Activated CD4-positive, alpha-beta T cell treated with anti-CD3 and anti-CD28 coated beads, Interleukin-2, amount 10 ng/mL, durations not matched to agents 24 days and 14 days (primary cell): Measurements from ENCODE around the gene EFCC1. TPM values are rescaled to one million over a fixed set of nuclear protein-coding genes. Genes with fewer than 3 reads are reported as not detected.

Source experiments
- DNase-seq: peaks from one replicate; pipeline ENCODE4 v3.0.0; 2022
- H3K27ac Mint-ChIP-seq: one replicate; pipeline ENCODE4 v1.8.0; 2022; ENCODE audit warnings: mild to moderate bottlenecking, mixed read lengths
- H3K27me3 Mint-ChIP-seq: one replicate; pipeline ENCODE4 v1.8.0; 2022; ENCODE audit warnings: mixed read lengths
- H3K36me3 Mint-ChIP-seq: one replicate; pipeline ENCODE4 v1.8.0; 2022; ENCODE audit warnings: low read depth, mild to moderate bottlenecking, mixed read lengths
- H3K4me1 Mint-ChIP-seq: one replicate; pipeline ENCODE4 v1.8.0; 2021; ENCODE audit warnings: mixed read lengths
- H3K4me3 Mint-ChIP-seq: one replicate; pipeline ENCODE4 v1.8.0; 2022; ENCODE audit warnings: mild to moderate bottlenecking, moderate library complexity, mixed read lengths
- H3K9me3 Mint-ChIP-seq: one replicate; pipeline ENCODE4 v1.8.0; 2021; ENCODE audit warnings: mixed read lengths
- intact Hi-C: fragments of 100-400 bp; cut with micrococcal nuclease; formaldehyde crosslinking; loops from one replicate; pipeline ENCODE4 v1.15.1; 2023
- total RNA-seq: library from RNA; stranded (reverse); gene quantifications from 2 replicates; pipeline ENCODE4 v1.2.3, GENCODE V29; 2022

The EFCC1 gene
- total RNA-seq, 1 donor from 2014 or later, result 0.37 TPM

DNA sequence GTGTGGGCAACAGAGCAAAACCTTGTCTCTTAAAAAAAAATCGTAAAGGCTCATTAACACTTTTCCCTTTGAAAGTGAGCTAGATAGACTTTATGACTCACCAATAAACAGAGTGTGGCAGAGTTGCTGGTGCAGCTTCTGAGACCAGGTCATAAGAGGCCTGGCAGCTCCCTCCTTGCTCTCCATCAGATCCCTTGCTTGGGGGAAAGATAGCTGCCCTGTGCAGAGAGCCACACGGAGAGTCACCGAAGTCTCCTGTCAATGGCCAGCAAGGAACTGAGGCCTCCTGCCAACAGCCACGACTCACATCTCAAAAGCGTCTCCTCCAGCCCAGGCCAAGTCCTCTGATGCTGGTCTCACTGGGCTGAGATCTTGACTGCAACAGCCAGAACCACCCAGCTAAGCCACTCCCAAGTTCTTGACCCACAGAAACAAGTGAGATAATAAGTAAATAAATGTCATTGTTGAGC lies 50.8 kb downstream of the EFCC1 start:
- no peak overlapping the region for H3K27ac Mint-ChIP-seq
- intact Hi-C loops, result loop anchor here (2.0 kb wide), 1 partner anchor 69 kb away; the partner anchor contains the start of gene RAB43

DNA sequence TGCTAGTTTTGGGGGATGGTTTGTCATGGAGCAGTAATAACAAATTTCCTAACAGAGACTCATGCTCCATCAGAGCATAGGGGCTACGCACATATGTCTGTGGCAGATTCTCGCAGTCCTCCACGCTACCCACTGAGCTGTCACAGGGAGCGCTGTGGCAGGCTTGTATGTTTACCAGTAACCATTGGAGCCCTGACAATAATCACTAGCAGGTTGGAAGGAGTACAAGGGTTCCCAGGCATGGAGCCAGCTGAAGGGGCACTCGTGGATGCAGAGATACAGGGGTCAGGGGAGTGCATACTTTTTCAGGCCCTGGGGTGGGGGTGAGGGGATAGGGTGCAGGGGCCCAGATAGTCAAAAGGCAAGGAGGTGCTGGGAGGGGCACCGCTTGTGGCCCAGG lies 51.6 kb downstream of the EFCC1 start:
- intact Hi-C loops, result loop anchor here (1.0 to 2.0 kb wide), 3 partner anchors 68 to 193 kb away; partner anchors contain the start of genes ISY1 and RAB43
- Mint-ChIP-seq H3K4me1 (peaks cover 9% of the 10 kb centered on the region), H3K9me3 (peaks cover 6% of the 10 kb centered on the region), H3K4me3 (no peak overlapping the region), H3K36me3 (peaks cover 3% of the 10 kb centered on the region), H3K27ac (no peak overlapping the region), H3K27me3 (peaks cover 14% of the 10 kb centered on the region)
- no peak for DNase-seq

More for the DNA sequence above, 50.8 kb downstream of the EFCC1 start:
- peaks cover 14% of the 10 kb centered on the region for H3K27me3 Mint-ChIP-seq
- peaks cover 9% of the 10 kb centered on the region for H3K4me1 Mint-ChIP-seq
- H3K4me3 Mint-ChIP-seq, result no peak overlapping the region
- no peak for DNase-seq
- H3K36me3 Mint-ChIP-seq, result peaks cover 3% of the 10 kb centered on the region
- peaks cover 6% of the 10 kb centered on the region for H3K9me3 Mint-ChIP-seq

DNA sequence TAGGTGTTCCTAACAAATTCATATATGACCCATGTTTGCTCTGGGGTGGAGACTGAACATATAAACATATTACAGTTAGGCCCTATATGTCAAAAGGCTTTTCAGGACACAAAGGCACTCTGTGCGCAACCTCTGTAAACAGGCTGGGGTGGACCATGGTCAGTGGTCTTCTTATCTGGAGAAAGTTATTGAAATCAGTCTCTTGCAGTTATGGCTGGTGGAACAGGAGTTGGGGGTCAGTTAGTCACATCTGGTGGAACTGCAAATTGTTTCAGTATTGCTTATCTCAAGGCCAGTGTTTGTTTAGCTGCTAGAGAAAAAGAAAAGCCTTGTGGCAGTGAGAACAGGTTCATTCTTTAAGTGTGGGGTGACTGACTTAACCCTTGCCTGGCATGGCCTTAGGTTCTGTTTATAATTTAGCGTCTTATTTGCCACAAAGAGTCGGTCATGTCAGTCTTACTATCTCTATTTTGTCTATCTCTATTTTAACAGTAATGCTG lies 53.6 kb downstream of the EFCC1 start:
- DNase-seq, result no peak
- Mint-ChIP-seq H3K36me3 (no peaks in the 10 kb centered on the region), H3K27me3 (peaks cover 8% of the 10 kb centered on the region), H3K4me3 (no peak overlapping the region), H3K4me1 (peaks cover 9% of the 10 kb centered on the region), H3K9me3 (no peaks in the 10 kb centered on the region), H3K27ac (no peak overlapping the region)
- intact Hi-C loops, result no loop called here

DNA sequence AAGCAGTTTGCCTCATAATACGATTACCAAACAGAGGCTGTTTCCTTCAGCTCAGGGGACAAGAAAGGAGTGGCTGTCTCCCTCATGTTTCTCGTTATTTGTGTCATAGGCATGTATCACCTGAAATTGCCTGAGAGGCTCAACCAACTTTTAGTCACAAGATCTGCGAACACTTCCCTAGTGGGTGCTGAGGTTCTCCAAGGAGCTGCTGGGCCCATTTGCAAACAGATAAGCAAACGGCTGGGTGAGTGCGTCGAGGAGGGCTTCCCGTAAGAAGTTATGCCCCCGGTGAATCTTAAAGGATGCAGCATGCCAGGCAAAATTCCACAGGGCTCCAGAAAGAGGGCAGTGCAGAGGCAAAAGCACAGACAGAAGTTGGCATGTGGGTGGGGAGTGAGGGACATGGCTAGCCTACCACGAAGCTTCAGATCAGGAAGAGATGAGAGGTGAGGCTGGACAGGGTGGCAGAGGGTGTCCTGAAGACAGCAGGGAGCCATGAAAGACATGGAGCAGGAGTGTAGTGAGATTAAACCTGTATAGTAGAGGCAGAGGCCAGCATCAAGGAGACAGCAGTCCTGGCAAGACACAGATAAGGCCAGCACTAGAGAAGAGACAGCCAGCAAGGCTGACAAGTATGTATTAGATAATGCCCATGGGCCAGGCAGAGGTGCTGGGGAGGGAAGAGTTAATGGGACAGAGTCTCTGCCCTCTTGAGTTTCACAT lies 55.5 kb downstream of the EFCC1 start:
- no peak overlapping the region for H3K27ac Mint-ChIP-seq

DNA sequence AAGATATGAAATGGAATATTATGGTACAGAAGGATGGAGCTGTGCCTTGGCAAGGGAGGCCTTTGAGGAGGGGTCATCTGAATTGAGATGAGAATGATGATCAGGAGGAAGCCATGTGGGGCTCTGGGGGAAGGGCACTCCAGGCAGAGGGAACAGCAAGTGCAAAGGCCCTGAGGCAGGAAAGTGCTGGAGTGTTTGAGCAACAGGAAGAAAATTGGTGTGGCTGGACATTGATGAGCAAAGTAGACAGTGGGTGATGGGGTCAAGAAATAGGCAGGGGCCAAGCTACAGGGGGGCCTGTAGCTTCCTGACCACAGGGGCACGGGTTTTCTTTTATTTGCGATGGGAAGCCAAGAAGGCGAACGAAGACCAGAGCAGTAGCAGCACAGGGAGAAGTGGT lies 56.1 kb downstream of the EFCC1 start:
- Mint-ChIP-seq H3K4me3 (no peak overlapping the region), H3K27ac (no peak overlapping the region), H3K36me3 (no peaks in the 10 kb centered on the region), H3K9me3 (no peaks in the 10 kb centered on the region), H3K4me1 (peaks cover 9% of the 10 kb centered on the region), H3K27me3 (peaks cover 8% of the 10 kb centered on the region)
- intact Hi-C loops, result no loop called here
- no peak for DNase-seq

More for the DNA sequence above, 55.5 kb downstream of the EFCC1 start:
- intact Hi-C loops, result no loop called here
- Mint-ChIP-seq H3K36me3 (no peaks in the 10 kb centered on the region), H3K4me3 (no peak overlapping the region), H3K27me3 (peaks cover 8% of the 10 kb centered on the region), H3K9me3 (no peaks in the 10 kb centered on the region), H3K4me1 (peaks cover 9% of the 10 kb centered on the region)
- no peak for DNase-seq

DNA sequence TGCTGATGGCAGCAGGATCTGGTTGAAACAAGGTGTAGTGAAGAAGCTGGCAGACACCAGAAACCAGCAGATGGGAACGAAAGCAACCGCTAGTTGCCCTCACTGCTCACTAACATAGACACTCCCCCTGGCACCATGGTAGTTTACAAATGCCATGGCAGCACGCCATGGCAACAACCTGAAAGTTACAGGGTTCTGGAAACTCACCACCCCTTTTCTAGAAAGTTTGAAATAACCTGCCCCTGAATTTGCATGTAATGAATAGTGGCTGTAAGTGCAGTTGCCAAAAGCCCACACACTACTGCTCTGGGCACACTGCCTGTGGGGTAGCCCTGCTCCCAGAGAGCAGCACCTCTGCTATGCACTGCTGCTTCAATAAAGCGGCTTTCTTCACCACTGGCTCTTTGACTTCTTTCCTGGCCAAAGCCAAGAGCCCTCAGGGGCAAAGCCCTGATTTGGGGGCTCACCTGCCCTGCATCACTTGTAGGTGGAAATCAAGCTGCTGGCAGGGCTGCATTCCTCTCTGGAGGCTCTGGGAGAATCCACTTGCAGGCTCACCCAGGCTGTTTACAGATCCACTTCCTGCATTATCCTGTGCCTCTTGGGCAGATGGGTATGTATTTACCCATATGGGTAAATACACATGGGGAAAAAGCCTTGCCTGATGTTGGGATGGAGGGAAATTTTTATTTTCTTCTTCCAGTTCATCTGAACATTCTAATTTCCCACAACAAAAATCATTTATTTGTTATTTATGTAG lies 57.5 kb downstream of the EFCC1 start:
- H3K4me3 Mint-ChIP-seq, result no peak overlapping the region
- peaks cover 8% of the 10 kb centered on the region for H3K27me3 Mint-ChIP-seq
- no peaks in the 10 kb centered on the region for H3K9me3 Mint-ChIP-seq
- no peaks in the 10 kb centered on the region for H3K36me3 Mint-ChIP-seq
- intact Hi-C loops, result no loop called here
- H3K4me1 Mint-ChIP-seq, result peaks cover 5% of the 10 kb centered on the region
- DNase-seq, result no peak
- no peak overlapping the region for H3K27ac Mint-ChIP-seq

DNA sequence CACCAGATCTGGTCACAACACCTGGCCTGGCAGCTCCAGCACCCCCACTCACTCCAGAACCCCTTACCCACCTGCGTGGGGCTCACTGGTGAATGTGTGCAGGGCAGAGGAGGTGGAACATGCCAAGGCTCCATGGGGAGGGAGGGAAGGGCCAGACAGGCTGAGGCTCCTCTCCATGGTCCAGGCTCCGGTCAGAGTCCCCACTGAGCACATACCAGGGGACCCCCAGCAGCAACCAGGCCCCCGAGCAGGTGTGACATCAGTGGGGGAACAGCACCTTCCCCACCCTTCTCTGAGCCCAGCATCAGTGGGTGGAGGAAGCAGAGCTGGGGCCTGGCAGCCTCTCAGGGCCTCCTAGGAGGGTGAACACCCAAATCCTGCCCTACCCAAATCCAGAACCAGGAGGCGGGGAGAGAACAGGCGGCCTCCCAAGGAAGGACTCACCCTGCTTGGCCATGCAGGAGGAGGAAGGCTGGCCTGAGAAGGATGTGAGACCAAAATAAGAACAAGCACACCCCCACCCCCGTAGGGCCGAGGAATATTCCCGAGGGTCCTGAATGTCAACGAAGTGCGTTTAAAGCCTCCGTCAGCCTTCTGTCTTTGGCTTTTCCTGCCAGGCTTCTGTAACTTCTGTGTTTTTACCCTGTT lies 58.3 kb downstream of the EFCC1 start:
- Mint-ChIP-seq H3K36me3 (no peaks in the 10 kb centered on the region), H3K9me3 (no peaks in the 10 kb centered on the region), H3K4me3 (no peak overlapping the region), H3K4me1 (peaks cover 2% of the 10 kb centered on the region), H3K27ac (no peak overlapping the region), H3K27me3 (peaks cover 8% of the 10 kb centered on the region)
- DNase-seq, result no peak
- intact Hi-C loops, result no loop called here

DNA sequence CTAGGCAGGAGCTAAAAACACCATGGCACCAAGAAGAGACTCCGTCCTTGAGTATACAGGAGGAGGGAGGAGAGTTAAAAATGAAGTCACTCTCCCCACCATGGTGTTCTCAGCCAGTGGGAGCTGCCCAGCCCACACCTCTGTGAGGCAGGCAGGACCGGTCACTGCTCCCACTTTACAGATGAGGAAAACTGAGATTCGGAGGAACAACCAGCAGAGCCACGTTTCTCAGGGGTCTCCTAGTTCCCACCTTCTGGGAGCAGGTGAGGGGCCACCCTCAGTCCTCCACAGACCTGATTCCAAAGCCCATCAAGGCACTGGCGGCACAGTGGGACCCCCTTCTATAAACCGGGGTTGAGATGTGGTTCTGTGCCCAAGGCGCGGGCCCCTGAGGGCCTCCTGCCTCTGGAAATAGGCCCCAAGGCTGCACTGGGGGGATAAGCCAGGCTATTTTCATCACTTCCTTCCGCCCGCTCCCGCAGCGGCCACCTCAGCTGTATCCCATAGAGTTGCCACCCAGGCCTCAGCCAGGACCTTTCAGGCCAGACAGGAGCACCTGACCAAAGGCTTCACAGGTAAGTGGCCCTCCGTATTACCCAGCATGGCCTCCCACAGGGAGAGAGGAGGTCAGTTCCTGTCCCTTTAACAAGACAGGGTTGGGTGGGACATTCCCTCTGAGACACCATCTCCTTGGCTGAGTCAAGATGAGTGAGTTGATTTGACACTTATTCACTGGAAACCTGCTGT lies 59.3 kb downstream of the EFCC1 start, which contains the start of gene GP9:
Gene GP9, plus strand, starts transcription at position 504 of the 747 bp plus-strand sequence. CDS start 961 bp downstream, outside the sequence.
- no peak within 1 kb of the TSS for H3K4me3 Mint-ChIP-seq
- intact Hi-C loops, result no loop called here
- no peaks in the 10 kb centered on the region for H3K4me1 Mint-ChIP-seq
- peaks cover 8% of the 10 kb centered on the region for H3K27me3 Mint-ChIP-seq
- H3K9me3 Mint-ChIP-seq, result no peaks in the 10 kb centered on the region
- DNase-seq, result no peak
- no peak within 1 kb of the TSS for H3K27ac Mint-ChIP-seq
- no peaks in the 10 kb centered on the region for H3K36me3 Mint-ChIP-seq

DNA sequence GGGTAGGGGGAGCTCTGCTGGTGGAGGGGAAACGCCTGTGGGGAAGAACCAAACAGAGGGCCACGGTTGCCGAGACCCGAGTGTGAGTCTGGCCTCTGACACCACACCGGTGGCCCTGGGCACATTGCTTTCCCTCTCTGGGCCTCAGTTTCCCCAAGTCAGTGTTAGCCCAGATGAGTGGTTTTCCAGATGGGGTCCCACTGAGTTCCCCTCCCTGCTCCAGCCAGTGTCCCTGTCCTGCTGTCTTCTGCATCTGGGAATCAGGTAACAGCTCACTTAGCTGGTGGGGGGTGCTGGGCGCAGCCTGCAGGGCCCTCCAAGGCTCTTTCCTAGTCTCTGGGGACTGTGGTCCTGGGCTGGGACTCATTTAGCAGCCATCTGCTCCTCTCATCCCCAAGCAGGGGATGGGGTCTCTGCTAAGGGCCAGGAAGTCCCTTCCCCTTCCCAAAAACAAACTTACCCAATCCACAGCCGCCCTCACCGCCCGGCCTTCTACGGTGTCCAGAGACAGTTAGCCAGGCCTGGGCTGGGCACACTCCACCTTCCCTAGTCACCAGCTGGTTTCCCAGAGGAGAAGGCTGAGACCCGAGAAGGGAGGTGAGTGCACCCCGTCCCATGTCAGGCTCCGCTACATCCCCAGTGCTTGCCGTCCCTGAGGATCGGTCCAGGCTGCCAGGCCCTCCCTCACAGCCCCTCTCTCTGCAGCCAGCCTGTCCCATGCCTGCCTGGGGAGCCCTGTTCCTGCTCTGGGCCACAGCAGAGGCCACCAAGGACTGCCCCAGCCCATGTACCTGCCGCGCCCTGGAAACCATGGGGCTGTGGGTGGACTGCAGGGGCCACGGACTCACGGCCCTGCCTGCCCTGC lies 60.2 kb downstream of the EFCC1 start:
- no peak overlapping the region for H3K27ac Mint-ChIP-seq
- peaks cover 8% of the 10 kb centered on the region for H3K27me3 Mint-ChIP-seq
- no peaks in the 10 kb centered on the region for H3K36me3 Mint-ChIP-seq
- H3K4me3 Mint-ChIP-seq, result no peak overlapping the region
- intact Hi-C loops, result no loop called here
- DNase-seq, result no peak
- H3K9me3 Mint-ChIP-seq, result no peaks in the 10 kb centered on the region
- H3K4me1 Mint-ChIP-seq, result no peaks in the 10 kb centered on the region

DNA sequence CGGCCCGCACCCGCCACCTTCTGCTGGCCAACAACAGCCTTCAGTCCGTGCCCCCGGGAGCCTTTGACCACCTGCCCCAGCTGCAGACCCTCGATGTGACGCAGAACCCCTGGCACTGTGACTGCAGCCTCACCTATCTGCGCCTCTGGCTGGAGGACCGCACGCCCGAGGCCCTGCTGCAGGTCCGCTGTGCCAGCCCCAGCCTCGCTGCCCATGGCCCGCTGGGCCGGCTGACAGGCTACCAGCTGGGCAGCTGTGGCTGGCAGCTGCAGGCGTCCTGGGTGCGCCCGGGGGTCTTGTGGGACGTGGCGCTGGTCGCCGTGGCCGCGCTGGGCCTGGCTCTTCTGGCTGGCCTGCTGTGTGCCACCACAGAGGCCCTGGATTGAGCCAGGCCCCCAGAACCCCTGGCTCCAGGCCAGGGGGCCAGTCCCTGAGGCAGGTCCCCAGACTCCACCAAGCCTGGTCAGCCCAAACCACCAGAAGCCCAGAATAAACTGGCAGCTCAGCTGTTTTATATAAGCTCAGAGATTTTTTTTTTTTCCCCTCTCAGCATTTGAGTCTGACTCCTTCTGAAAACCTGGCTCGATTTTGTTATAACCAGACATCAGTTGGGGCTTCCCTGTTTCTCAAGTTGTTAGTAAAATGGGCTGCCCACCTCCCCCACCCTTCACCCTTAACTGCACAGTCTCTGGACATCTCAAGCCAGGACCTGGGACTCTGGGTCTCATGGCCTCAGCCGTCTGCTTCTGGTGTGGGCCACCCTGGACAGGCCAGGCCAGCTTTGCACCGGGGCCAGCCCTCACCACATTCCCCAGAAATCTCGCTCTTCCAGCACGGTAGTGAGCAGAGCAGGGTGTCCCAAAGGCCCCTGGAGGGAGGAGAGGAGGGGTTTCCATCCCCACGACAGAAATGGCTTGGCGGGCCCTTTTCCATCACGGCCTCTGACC lies 61.1 kb downstream of the EFCC1 start:
- H3K27ac Mint-ChIP-seq, result no peak overlapping the region
- no peak for DNase-seq
- intact Hi-C loops, result no loop called here
- H3K36me3 Mint-ChIP-seq, result no peaks in the 10 kb centered on the region
- H3K4me3 Mint-ChIP-seq, result no peak overlapping the region
- H3K27me3 Mint-ChIP-seq, result peaks cover 2% of the 10 kb centered on the region
- H3K9me3 Mint-ChIP-seq, result no peaks in the 10 kb centered on the region
- H3K4me1 Mint-ChIP-seq, result no peaks in the 10 kb centered on the region

DNA sequence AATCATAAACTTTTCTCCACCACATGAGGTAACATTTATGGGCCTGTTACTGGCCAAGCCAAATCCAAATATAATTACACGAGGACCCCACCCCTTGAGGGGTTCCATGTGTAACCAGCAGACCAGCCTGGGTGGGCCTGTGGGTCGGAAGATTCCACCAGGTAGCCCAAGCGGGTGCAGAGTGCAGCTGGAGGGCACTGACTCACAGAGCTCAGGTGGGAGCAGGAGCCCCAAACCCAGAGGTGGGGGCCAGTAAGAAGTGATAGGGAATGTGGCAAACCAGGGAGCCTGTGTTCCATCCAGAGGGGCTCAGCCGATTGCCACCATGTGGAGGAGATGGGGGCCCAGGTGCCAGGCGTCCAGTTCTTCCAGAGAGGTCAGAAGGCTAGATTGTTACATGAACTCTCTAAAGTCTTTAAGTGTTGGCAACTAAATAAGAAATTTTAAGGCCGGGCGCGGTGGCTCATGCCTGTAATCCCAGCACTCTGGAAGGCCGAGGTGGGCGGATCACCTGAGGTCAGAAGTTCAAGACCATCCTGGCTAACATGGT lies 62.1 kb downstream of the EFCC1 start:
- H3K4me1 Mint-ChIP-seq, result peaks cover 6% of the 10 kb centered on the region
- DNase-seq, result no peak
- H3K27me3 Mint-ChIP-seq, result peaks cover 2% of the 10 kb centered on the region
- no peak overlapping the region for H3K27ac Mint-ChIP-seq
- no peaks in the 10 kb centered on the region for H3K9me3 Mint-ChIP-seq
- intact Hi-C loops, result no loop called here
- no peaks in the 10 kb centered on the region for H3K36me3 Mint-ChIP-seq
- H3K4me3 Mint-ChIP-seq, result no peak overlapping the region
